Hepatocyte (in vitro differentiated cells): ENCODE data around the gene KIF26B. TPM values are rescaled to one million over a fixed set of nuclear protein-coding genes. Genes with fewer than 3 reads are reported as not detected.

Experiments used
- DNase-seq: peaks from one replicate; pipeline ENCODE4 v3.0.0-alpha.2; 2016; ENCODE audit warnings: low spot score
- H2AFZ ChIP-seq: fragments of 200-600 bp; sonication (generic); 2 replicates; pipeline ENCODE4 v1.6.0; 2016; ENCODE audit warnings: antibody characterized with exemption, mild to moderate bottlenecking
- H3K27ac ChIP-seq: fragments of 200-600 bp; sonication (generic); 2 replicates; pipeline ENCODE4 v1.5.1; 2016; ENCODE audit warnings: mild to moderate bottlenecking
- H3K27me3 ChIP-seq: fragments of 200-600 bp; sonication (generic); 2 replicates; pipeline ENCODE4 v1.6.1; 2016
- H3K36me3 ChIP-seq: fragments of 200-600 bp; sonication (generic); replicated peaks from 2 replicates; pipeline ENCODE4 v1.5.1; 2016; ENCODE audit warnings: low read depth; ENCODE audit not compliant: insufficient read depth
- H3K4me1 ChIP-seq: fragments of 200-600 bp; sonication (generic); 2 replicates; pipeline ENCODE4 v1.5.1; 2016; ENCODE audit warnings: mild to moderate bottlenecking, moderate library complexity; ENCODE audit not compliant: insufficient read depth
- H3K4me2 ChIP-seq: fragments of 200-600 bp; sonication (generic); 2 replicates; pipeline ENCODE4 v1.6.0; 2016
- H3K4me3 ChIP-seq: fragments of 200-600 bp; sonication (generic); 2 replicates; pipeline ENCODE4 v1.5.1; 2016; ENCODE audit warnings: mild to moderate bottlenecking
- H3K79me2 ChIP-seq: fragments of 200-600 bp; sonication (generic); 2 replicates; pipeline ENCODE4 v1.6.0; 2017; ENCODE audit warnings: mild to moderate bottlenecking
- H3K9me2 ChIP-seq: fragments of 200-600 bp; sonication (generic); replicated peaks from 2 replicates; pipeline ENCODE4 v1.6.0; 2017; ENCODE audit warnings: mild to moderate bottlenecking; ENCODE audit not compliant: insufficient read depth
- H3K9me3 ChIP-seq: fragments of 200-600 bp; sonication (generic); 2 replicates; pipeline ENCODE4 v1.5.1; 2016; ENCODE audit warnings: low read depth, mild to moderate bottlenecking
- H4K20me1 ChIP-seq: fragments of 200-600 bp; sonication (generic); 2 replicates; pipeline ENCODE4 v1.6.0; 2016; ENCODE audit warnings: mild to moderate bottlenecking; ENCODE audit not compliant: insufficient read depth, poor library complexity, severe bottlenecking
- EZH2 ChIP-seq: fragments of 200-600 bp; sonication (generic); IDR thresholded peaks from 2 replicates; pipeline ENCODE4 v1.6.1; 2016; ENCODE audit warnings: antibody characterized with exemption, mild to moderate bottlenecking, borderline replicate concordance
- EZH2phosphoT487 ChIP-seq: fragments of 200-600 bp; sonication (generic); IDR thresholded peaks from one replicate; pipeline ENCODE4 v1.6.1; 2018; ENCODE audit warnings: antibody characterized with exemption, mild to moderate bottlenecking, low read depth, moderate library complexity; ENCODE audit not compliant: unreplicated experiment, severe bottlenecking
- WGBS: methylation state at CpG from one replicate; pipeline ENCODE4 v1.1.6; 2016; ENCODE audit warnings: low lambda C conversion rate; ENCODE audit errors: missing lambda C conversion rate; 5-methylcytosine and 5-hydroxymethylcytosine counted together
- polyA plus RNA-seq: library from polyadenylated mRNA; unstranded; fragments of >200 nt; fragmentation: Nextera tagmentation; extraction: Ambion mirVana; gene quantifications from 2 replicates; pipeline ENCODE4 v1.2.1, GENCODE V29; 2016
- total RNA-seq: library from RNA; depleted of rRNA; stranded (reverse); fragments of >200 nt; gene quantifications from 2 replicates; pipeline ENCODE4 v1.2.3, GENCODE V29; 2014
- TF ChIP-seq, protein P1 (sequence below): fragments of 200-600 bp; sonication (generic); IDR thresholded peaks from 2 replicates; pipeline ENCODE4 v1.5.1; 2016; ENCODE audit warnings: antibody characterized with exemption, mild to moderate bottlenecking; ENCODE audit not compliant: poor library complexity

The KIF26B gene
- total and polyA plus RNA-seq, 2 experiments from 2014 or later: 12.7 to 21.6 TPM

DNA sequence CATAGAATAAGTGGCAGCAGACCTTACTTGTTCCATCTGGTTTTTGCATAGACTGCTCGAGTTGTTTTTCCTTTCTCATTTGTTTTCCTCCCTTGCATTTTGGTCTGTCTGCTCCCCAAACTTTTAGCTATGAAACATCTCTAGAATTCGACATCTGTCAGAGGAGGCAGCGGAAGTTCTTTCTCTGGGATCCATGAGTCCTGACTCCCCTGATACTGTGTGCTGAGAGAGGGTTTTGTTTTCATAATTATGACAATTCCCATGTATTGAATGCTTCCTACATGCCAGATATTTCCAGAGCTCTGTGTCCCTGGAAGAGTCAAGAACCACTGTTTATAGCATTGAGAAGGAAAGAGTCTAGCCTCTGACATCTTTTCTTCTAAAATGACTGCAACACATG, 172.6 kb downstream of the KIF26B start:
- 94% methylated on average over 3 of the region's 3 CpGs for WGBS
- no peak overlapping the region for H3K4me3 ChIP-seq

DNA sequence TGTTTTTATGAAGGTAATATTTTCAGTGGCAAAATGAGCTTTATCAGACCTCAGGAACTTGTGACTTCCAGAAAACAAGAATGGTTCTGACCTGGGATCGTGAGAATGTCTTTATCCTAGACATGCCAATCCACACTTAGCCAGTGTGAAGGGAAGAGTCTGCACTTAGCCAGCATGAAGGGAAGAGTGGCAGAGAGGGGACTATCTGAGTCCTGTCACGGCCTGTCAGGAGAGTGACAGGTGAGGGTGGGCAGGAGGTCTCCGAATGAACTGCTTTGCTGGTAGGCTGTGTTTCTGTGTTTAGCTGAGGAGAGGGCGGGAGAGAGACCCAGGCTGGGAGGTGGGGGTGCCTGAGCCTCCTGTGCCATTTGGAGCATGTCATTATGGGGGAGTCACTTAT, 173.1 kb downstream of the KIF26B start:
- H3K79me2 ChIP-seq: peaks cover 43% of the 10 kb centered on the region
- no peaks in the 10 kb centered on the region for H3K36me3 ChIP-seq
- TF ChIP-seq EZH2phosphoT487: no peak
- TF ChIP-seq EZH2: no peak
- TF ChIP-seq, protein P1, sequence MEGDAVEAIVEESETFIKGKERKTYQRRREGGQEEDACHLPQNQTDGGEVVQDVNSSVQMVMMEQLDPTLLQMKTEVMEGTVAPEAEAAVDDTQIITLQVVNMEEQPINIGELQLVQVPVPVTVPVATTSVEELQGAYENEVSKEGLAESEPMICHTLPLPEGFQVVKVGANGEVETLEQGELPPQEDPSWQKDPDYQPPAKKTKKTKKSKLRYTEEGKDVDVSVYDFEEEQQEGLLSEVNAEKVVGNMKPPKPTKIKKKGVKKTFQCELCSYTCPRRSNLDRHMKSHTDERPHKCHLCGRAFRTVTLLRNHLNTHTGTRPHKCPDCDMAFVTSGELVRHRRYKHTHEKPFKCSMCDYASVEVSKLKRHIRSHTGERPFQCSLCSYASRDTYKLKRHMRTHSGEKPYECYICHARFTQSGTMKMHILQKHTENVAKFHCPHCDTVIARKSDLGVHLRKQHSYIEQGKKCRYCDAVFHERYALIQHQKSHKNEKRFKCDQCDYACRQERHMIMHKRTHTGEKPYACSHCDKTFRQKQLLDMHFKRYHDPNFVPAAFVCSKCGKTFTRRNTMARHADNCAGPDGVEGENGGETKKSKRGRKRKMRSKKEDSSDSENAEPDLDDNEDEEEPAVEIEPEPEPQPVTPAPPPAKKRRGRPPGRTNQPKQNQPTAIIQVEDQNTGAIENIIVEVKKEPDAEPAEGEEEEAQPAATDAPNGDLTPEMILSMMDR: no peak
- H3K9me2 ChIP-seq: no peaks in the 10 kb centered on the region
- H3K4me2 ChIP-seq: no peak overlapping the region
- no peaks in the 10 kb centered on the region for H3K27me3 ChIP-seq
- no peak overlapping the region for H3K27ac ChIP-seq
- no peaks in the 10 kb centered on the region for H3K4me1 ChIP-seq
- no peak overlapping the region for H2AFZ ChIP-seq
- WGBS: 70% methylated on average over 3 of the region's 4 CpGs
- DNase-seq: no peak
- no peak overlapping the region for H3K4me3 ChIP-seq
- no peaks in the 10 kb centered on the region for H3K9me3 ChIP-seq
- H4K20me1 ChIP-seq: peaks cover 10% of the 10 kb centered on the region

More for the DNA sequence above, 172.6 kb downstream of the KIF26B start:
- H3K79me2 ChIP-seq: peaks cover 41% of the 10 kb centered on the region
- H3K4me2 ChIP-seq: no peak overlapping the region
- no peak overlapping the region for H3K27ac ChIP-seq
- no peaks in the 10 kb centered on the region for H3K27me3 ChIP-seq
- H3K36me3 ChIP-seq: no peaks in the 10 kb centered on the region
- H4K20me1 ChIP-seq: peaks cover 10% of the 10 kb centered on the region
- no peaks in the 10 kb centered on the region for H3K9me2 ChIP-seq
- no peaks in the 10 kb centered on the region for H3K9me3 ChIP-seq
- no peak overlapping the region for H2AFZ ChIP-seq
- no peak for DNase-seq
- no peaks in the 10 kb centered on the region for H3K4me1 ChIP-seq
- TF ChIP-seq EZH2: no peak
- TF ChIP-seq, protein P1: no peak
- TF ChIP-seq EZH2phosphoT487: no peak

DNA sequence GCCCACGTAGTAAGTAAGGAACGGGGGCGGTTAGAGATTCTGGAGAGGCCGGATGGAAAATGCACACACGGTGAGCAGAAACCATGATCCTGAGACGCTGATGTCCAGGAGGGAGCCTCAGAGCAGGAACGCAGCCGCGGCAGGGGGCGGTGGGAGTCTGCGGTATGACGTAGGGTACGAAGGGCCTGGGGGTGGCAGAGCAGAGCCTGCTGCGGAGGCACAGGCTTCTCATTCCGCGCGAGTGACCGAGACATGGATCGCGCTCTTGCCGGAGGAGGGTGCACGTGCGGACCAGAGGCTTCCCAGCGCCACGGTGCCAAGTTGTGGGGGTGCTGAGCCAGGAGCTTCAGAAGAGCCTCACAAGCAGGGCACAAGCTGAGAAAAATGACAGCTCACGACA, 176.2 kb downstream of the KIF26B start:
- peaks cover 30% of the 10 kb centered on the region for H3K79me2 ChIP-seq
- no peak overlapping the region for H2AFZ ChIP-seq
- 82% methylated on average over 26 of the region's 26 CpGs for WGBS
- H3K27me3 ChIP-seq: no peaks in the 10 kb centered on the region
- peaks cover 9% of the 10 kb centered on the region for H4K20me1 ChIP-seq
- no peak for TF ChIP-seq EZH2phosphoT487
- TF ChIP-seq, protein P1: no peak
- no peak for TF ChIP-seq EZH2
- no peaks in the 10 kb centered on the region for H3K36me3 ChIP-seq
- no peaks in the 10 kb centered on the region for H3K9me3 ChIP-seq
- no peak overlapping the region for H3K4me2 ChIP-seq
- H3K9me2 ChIP-seq: no peaks in the 10 kb centered on the region
- H3K4me3 ChIP-seq: no peak overlapping the region
- DNase-seq: no peak
- H3K27ac ChIP-seq: no peak overlapping the region
- H3K4me1 ChIP-seq: no peaks in the 10 kb centered on the region

DNA sequence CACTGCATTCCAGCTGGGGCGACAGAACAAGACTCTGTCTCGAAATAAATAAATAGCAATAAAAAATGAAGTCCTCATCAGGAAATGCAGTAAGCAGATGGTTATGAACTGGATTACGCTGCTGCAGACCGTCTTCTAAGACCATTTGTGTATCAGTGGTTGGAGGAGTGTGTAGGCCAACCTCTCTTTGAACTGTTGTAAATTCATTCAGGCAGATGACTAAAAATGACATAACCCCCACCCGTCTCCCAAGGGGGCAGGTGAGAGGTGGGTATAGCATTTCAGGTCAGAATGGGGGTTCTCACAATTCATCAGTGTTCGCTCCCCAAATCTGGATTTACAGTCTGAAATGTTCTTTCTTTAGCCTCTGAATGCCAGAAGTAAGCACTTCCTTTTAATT, 177.3 kb downstream of the KIF26B start:
- no peak overlapping the region for H3K4me3 ChIP-seq
- H3K9me2 ChIP-seq: no peaks in the 10 kb centered on the region
- H3K79me2 ChIP-seq: peaks cover 22% of the 10 kb centered on the region
- H3K4me1 ChIP-seq: no peaks in the 10 kb centered on the region
- no peaks in the 10 kb centered on the region for H3K27me3 ChIP-seq
- H3K9me3 ChIP-seq: no peaks in the 10 kb centered on the region
- no peak for TF ChIP-seq EZH2
- no peak for TF ChIP-seq EZH2phosphoT487
- TF ChIP-seq, protein P1: no peak
- no peak for DNase-seq
- no peak overlapping the region for H3K4me2 ChIP-seq
- 95% methylated on average over 6 of the region's 6 CpGs for WGBS
- H4K20me1 ChIP-seq: peaks cover 2% of the 10 kb centered on the region
- no peaks in the 10 kb centered on the region for H3K36me3 ChIP-seq
- H3K27ac ChIP-seq: no peak overlapping the region
- H2AFZ ChIP-seq: no peak overlapping the region
